B cell (primary cell): Measurements from ENCODE around the gene CENPO.
"Not testable (repeated sequence)": the region's sequence is repeated elsewhere in the genome, so short reads cannot be mapped to it uniquely, and the experiment has no call there.

Experiments
- EZH2 ChIP-seq: IDR thresholded peaks from 2 replicates; pipeline ENCODE4 v1.6.1; 2012; ENCODE audit warnings: borderline replicate concordance, low read depth, mild to moderate bottlenecking, moderate library complexity, low read length; ENCODE audit not compliant: insufficient read depth, poor library complexity, severe bottlenecking
- TF ChIP-seq, protein P1 (sequence below): fragments of 200-600 bp; IDR thresholded peaks from one replicate; pipeline ENCODE4 v1.8.0; 2022; ENCODE audit warnings: antibody characterized with exemption, mild to moderate bottlenecking

DNA sequence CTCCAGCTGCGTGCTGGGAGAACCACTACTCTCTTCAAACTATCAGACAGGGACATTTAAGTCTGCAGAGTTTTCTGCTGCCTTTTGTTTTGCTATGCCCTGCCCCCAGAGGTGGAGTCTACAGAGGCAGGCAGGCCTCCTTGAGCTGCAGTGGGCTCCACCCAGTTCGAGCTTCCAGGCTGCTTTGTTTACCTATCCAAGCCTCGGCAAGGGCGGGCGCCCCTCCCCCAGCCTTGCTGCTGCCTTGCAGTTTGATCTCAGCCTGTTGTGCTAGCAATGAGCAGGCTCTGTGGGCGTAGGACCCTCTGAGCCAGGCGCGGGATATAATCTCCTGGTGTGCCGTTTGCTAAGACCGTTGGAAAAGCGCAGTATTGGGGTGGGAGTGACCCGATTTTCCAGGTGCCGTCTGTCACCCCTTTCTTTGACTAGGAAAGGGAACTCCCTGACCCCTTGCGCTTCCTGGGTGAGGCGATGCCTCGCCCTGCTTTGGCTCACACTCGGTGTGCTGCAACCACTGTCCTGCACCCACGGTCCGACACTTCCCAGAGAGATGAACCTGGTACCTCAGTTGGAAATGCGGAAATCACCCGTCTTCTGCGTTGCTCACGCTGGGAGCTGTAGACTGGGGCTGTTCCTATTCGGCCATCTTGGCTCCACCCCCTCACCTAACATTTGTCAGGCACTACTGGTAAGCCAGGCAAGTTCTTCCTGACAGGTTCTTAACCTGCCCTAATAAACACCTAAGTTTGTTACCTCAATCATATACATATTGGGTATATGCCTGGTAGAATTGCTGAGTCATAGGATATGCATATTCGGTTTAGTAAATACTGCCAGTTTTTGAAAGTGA is 12.8 kb downstream of the CENPO start:
- TF ChIP-seq, protein P1, sequence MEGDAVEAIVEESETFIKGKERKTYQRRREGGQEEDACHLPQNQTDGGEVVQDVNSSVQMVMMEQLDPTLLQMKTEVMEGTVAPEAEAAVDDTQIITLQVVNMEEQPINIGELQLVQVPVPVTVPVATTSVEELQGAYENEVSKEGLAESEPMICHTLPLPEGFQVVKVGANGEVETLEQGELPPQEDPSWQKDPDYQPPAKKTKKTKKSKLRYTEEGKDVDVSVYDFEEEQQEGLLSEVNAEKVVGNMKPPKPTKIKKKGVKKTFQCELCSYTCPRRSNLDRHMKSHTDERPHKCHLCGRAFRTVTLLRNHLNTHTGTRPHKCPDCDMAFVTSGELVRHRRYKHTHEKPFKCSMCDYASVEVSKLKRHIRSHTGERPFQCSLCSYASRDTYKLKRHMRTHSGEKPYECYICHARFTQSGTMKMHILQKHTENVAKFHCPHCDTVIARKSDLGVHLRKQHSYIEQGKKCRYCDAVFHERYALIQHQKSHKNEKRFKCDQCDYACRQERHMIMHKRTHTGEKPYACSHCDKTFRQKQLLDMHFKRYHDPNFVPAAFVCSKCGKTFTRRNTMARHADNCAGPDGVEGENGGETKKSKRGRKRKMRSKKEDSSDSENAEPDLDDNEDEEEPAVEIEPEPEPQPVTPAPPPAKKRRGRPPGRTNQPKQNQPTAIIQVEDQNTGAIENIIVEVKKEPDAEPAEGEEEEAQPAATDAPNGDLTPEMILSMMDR = not testable (repeated sequence)
- not testable (repeated sequence) for TF ChIP-seq EZH2
